Ishikawa (cell line): ENCODE results near the gene SMPD4.

Experiments
- CEBPB ChIP-seq: IDR thresholded peaks from 2 replicates; pipeline ENCODE4 v1.6.1; 2012
- CREB1 ChIP-seq: IDR thresholded peaks from 2 replicates; pipeline ENCODE4 v1.6.1; 2012; ENCODE audit warnings: low read depth
- EGR1 ChIP-seq: IDR thresholded peaks from 2 replicates; pipeline ENCODE4 v1.6.1; 2012
- EP300 ChIP-seq: IDR thresholded peaks from 2 replicates; pipeline ENCODE4 v1.6.1; 2012; ENCODE audit warnings: borderline replicate concordance
- FOXM1 ChIP-seq: IDR thresholded peaks from 2 replicates; pipeline ENCODE4 v1.6.1; 2012; ENCODE audit warnings: low read depth, borderline replicate concordance
- NFIC ChIP-seq: IDR thresholded peaks from 2 replicates; pipeline ENCODE4 v1.6.1; 2012
- RAD21 ChIP-seq: IDR thresholded peaks from 2 replicates; pipeline ENCODE4 v1.6.1; 2012; ENCODE audit warnings: low read depth
- TAF1 ChIP-seq: IDR thresholded peaks from 2 replicates; pipeline ENCODE4 v1.6.1; 2012; ENCODE audit warnings: low read depth, mild to moderate bottlenecking
- TCF12 ChIP-seq: IDR thresholded peaks from 2 replicates; pipeline ENCODE4 v1.6.1; 2012; ENCODE audit warnings: low read depth
- TEAD4 ChIP-seq: IDR thresholded peaks from 2 replicates; pipeline ENCODE4 v1.6.1; 2012
- YY1 ChIP-seq: IDR thresholded peaks from 2 replicates; pipeline ENCODE4 v1.6.1; 2012; ENCODE audit warnings: low read depth
- ZBTB7A ChIP-seq: IDR thresholded peaks from 2 replicates; pipeline ENCODE4 v1.6.1; 2012; ENCODE audit warnings: low read depth
- TF ChIP-seq, protein P1 (sequence below): IDR thresholded peaks from 2 replicates; pipeline ENCODE4 v1.6.1; 2012; ENCODE audit warnings: low read depth, mild to moderate bottlenecking
- TF ChIP-seq, protein P2 (sequence below): IDR thresholded peaks from 2 replicates; pipeline ENCODE4 v1.6.1; 2012
- TF ChIP-seq, protein P3 (sequence below): IDR thresholded peaks from 2 replicates; pipeline ENCODE4 v1.6.1; 2012

Gene SMPD4

DNA sequence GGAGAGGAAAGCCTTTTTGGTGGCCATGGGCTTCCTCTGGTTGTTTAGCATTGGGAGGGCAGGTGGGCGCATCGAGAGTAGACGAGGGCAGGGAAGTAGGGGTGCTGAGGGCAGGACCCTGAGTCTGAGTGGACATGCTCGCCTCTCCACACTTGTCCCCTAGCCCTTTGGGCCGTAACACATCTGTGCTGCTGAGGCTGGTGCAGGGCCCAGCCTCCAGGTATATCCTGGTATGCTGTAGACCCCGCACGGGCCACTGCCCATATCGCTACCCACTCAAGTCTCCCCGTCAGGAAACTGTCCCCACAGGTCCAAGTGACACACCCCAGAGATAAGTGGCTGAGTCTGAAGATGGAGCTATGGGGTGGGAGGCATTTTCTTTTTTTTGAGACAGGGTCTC is 22.8 kb downstream of the SMPD4 start:
- TF ChIP-seq ZBTB7A (no peak), NFIC (no peak), YY1 (no peak), TAF1 (no peak), RAD21 (no peak), FOXM1 (no peak), CEBPB (no peak), TCF12 (no peak), EGR1 (no peak)
- TF ChIP-seq, protein P1, sequence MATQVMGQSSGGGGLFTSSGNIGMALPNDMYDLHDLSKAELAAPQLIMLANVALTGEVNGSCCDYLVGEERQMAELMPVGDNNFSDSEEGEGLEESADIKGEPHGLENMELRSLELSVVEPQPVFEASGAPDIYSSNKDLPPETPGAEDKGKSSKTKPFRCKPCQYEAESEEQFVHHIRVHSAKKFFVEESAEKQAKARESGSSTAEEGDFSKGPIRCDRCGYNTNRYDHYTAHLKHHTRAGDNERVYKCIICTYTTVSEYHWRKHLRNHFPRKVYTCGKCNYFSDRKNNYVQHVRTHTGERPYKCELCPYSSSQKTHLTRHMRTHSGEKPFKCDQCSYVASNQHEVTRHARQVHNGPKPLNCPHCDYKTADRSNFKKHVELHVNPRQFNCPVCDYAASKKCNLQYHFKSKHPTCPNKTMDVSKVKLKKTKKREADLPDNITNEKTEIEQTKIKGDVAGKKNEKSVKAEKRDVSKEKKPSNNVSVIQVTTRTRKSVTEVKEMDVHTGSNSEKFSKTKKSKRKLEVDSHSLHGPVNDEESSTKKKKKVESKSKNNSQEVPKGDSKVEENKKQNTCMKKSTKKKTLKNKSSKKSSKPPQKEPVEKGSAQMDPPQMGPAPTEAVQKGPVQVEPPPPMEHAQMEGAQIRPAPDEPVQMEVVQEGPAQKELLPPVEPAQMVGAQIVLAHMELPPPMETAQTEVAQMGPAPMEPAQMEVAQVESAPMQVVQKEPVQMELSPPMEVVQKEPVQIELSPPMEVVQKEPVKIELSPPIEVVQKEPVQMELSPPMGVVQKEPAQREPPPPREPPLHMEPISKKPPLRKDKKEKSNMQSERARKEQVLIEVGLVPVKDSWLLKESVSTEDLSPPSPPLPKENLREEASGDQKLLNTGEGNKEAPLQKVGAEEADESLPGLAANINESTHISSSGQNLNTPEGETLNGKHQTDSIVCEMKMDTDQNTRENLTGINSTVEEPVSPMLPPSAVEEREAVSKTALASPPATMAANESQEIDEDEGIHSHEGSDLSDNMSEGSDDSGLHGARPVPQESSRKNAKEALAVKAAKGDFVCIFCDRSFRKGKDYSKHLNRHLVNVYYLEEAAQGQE = no peak
- TF ChIP-seq, protein P2, sequence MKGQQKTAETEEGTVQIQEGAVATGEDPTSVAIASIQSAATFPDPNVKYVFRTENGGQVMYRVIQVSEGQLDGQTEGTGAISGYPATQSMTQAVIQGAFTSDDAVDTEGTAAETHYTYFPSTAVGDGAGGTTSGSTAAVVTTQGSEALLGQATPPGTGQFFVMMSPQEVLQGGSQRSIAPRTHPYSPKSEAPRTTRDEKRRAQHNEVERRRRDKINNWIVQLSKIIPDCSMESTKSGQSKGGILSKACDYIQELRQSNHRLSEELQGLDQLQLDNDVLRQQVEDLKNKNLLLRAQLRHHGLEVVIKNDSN = no peak

DNA sequence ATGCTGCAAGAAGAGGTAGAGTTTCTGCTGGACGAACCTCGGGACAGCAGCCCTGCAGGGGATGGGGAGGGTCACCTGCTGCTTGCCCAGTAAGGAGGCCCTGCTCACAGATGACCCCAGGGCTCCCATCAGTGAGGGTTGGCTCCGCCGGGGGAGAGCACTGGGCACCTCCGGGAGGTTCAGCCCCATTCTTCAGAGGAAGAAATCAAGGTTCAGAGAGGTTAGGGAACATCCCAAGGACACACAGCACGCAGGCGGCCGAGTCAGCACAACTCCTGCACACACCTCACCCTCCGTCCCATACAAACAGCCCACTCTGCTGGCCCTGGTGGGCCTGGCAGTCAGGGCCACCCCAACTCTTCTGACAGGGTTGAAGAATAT is 24.8 kb downstream of the SMPD4 start:
- TF ChIP-seq YY1 (no peak), EGR1 (no peak), CEBPB (no peak), TAF1 (no peak), CREB1 (no peak), ZBTB7A (no peak), RAD21 (no peak), TCF12 (no peak), NFIC (no peak), FOXM1 (no peak), TEAD4 (no peak), EP300 (no peak)
- TF ChIP-seq, protein P2 = no peak
- TF ChIP-seq, protein P3, sequence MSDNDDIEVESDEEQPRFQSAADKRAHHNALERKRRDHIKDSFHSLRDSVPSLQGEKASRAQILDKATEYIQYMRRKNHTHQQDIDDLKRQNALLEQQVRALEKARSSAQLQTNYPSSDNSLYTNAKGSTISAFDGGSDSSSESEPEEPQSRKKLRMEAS = no peak

DNA sequence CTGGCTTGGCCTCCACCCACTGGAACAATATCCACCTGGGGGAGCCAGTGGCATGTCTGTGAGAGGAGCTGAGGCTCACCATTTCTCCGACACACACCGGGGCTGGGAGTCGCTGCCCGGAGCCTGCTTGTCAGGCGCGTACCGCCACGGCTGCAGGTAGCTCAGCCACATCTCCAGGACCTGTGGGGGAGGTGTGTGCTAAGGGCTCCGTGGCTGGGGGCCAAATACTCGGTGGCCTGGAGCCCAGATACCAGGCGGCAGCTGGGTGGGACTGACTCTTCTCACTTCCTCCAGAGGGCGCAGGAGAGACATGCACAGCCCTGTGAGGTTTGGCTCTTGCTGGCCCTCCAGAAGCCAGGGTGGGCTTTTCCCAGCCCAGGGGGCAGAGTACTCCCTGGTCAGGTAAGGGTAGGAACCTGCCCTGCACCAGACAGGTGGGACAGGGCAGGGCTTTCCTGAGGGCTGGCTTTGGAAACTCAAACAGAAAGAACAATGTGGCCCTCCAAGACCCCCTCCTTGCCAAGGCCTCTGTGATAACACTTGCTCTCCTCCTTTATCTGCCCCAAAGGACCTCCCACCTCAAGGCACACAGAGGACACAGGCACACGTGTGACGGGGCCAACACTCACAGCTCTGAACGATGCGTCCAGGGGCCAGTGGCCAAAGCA is 25.3 kb downstream of the SMPD4 start:
- TF ChIP-seq TEAD4 = peak; percentile 56
- TF ChIP-seq TCF12 = peak; percentile 34; the same call in 1 of the 2 replicates
- 0 out of 2 replicates have a peak, but pooled peaks have one; percentile 41 for TF ChIP-seq ZBTB7A
- peak; percentile 83 for TF ChIP-seq NFIC
- 0 out of 2 replicates have a peak, but pooled peaks have one; percentile 31 for TF ChIP-seq YY1
- peak; percentile 63 for TF ChIP-seq RAD21

DNA sequence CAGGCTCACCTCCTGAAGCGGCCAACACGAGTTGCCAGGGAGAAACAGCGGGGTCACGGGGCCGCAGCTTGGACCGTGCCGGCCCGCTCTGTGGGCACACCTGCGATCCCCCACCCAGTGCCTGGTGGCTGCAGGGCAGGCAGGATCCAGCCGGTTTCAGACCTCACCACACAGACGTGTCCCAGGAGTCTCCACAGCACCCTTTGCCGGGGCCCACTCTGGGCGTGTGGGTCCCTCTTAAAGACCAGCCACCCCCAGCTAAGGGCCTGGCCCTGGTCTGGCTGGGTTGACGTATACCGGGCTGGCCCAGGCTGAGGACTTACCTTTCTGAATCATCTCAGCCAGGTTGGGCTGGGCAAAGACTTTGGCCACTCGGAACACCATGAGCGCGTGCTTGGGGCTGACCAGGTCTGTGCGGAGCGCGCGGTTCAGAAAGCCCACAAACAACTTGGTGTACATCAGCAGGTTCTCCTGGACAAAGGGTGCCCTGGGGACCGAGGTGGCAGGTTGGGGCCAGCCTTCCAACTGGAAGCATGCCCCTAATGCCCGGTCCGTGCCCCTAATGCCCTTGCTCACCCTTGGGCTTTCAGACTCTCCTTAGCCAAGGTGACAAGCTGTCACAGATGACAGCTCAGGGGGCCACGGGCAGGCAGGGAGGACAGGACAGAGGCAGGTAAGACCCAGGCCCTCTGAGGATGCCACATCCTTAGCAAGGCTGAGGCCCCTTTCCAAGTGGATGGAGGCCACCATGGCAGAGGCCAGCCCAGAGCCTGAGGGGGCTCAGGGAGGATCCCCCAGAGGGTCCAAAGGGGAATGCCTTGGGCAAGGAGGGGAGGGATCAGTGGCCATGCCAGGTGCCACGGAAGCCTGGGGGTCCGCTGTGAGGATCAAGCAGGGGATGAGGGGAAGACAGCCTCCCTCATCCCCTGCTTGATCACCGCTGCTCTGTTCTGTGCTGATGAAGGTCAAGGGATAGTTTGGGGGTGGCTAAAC is 26.3 kb downstream of the SMPD4 start:
- TF ChIP-seq, protein P1 = no peak
- TF ChIP-seq RAD21 (no peak), NFIC (no peak), EP300 (no peak), CREB1 (no peak), TCF12 (no peak), TAF1 (no peak), FOXM1 (no peak), TEAD4 (no peak), CEBPB (no peak), YY1 (no peak), EGR1 (no peak), ZBTB7A (no peak)
- TF ChIP-seq, protein P3 = no peak
- TF ChIP-seq, protein P2 = no peak
